Activated CD4-positive, alpha-beta T cell treated with anti-CD3 and anti-CD28 coated beads, Interleukin-2, amount 50 U/mL, for 24 hours (primary cell): ENCODE measurements around the gene PPP1R37.
A peak's percentile ranks its signal among the peaks of the same experiment; 100 is the strongest.

Experiments
- DNase-seq, 2 donors: peaks; one replicate each; pipeline ENCODE4 v3.0.0-alpha.2; 2020; ENCODE audit warnings: low read depth in 1 of 2, low spot score in 1 of 2

Gene PPP1R37

GRCh38 chr19:45150751-45151281 is 57.8 kb downstream of the PPP1R37 start:
- no peak for DNase-seq

DNA sequence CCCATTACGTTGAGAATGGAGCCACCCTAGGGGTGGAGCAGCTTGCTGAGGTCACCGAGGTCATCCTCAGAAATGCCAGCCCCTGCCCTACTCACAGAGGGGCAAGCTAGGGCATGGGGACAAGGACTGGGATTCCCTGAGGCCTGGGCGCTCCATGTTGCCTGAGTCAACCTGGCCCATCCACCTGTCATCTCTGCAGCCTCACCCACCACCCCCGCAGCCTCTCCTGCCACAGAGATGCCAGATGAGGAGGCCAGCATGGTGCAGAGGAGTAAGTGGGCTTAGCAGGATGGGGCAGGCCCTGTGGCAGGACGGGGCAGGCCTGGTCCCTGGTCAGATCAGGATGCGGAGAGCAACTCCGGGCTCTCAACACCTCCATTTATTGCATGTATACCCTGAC is 58.3 kb downstream of the PPP1R37 start:
- DNase-seq: no peak

DNA sequence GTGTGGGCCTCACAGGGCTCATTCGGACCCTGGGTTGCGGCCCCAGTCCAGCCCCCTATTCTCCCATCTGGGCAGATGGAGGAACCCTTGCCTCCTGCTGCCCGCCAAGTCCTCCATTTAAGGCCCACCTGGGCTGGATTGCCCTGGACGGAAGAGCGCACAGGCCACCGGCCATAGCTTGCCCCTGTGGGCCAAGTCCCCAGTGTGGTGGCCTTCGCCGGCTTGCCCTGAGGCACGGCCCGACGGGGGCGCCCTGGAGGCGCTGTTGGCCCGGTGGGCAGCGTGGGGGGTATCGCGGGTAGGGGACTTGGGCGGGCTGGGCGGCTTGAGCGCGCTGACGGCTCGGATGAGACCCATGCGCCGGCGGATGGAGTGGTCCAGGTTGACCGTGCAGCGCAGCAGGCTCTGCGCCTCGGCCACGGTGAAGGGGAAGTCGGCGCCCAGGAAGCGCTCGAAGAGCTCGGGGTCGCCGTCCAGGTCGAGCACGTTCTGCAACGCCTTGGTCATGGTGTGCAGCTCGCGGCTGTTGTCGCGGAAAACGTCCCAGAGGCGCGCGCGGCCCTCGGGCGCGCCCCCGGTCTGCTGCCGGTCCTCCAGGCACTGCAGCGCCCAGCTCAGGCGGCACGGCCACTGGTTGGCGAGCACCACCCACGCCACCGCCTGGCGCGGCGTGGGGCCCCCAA is 59.0 kb downstream of the PPP1R37 start:
- DNase-seq: no peak

- no peak for DNase-seq
Observed at GRCh38 chr19:45152504-45153338, 59.7 kb downstream of the PPP1R37 start.

GRCh38 chr19:45153339-45154063 is 60.5 kb downstream of the PPP1R37 start:
- peak in 1 of 2 donors; percentile 24 for DNase-seq

DNA sequence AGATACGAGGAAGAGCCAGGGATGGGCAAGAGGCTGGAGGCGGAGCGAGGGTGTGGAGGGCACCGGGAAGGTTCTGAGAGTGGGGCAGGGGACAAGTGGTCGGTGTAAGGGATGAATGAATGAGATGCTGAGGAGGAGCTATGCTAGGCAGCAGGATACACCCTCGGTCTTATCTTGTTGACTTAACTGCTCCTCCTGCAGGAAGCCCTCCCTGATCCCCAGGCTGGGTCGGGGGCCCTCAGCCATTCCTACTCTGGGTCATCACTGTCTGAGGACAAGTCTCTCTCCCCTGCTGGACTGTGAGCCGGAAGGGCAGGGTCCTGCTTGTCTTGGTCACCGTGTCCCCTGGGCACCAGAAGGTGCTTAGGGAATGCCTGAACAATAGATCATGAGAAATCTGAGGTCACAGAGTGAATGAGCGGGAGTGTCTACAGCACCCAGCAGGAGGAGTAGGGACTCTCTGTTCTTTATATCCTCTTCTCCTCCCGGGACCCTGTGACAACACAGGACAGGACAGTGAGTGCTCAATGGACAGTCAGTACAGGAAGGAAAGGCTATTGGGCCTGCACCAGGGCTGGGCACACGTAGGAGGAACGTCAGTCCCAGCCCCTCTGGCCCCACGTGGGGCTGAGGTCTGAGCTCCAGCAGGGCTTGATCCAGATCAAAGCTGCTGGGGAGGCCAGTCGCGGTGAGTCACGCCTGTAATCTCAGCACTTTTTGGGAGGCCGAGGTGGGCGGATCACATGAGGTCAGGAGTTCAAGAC is 61.3 kb downstream of the PPP1R37 start:
- DNase-seq: no peak

- no peak for DNase-seq
Observed at GRCh38 chr19:45156011-45156630, 63.1 kb downstream of the PPP1R37 start.

- no peak for DNase-seq
Observed at GRCh38 chr19:45156751-45157150, 63.8 kb downstream of the PPP1R37 start.

GRCh38 chr19:45158503-45159209 is 65.7 kb downstream of the PPP1R37 start:
- no peak for DNase-seq

- DNase-seq: no peak
Observed at GRCh38 chr19:45159210-45159970, 66.4 kb downstream of the PPP1R37 start.

DNA sequence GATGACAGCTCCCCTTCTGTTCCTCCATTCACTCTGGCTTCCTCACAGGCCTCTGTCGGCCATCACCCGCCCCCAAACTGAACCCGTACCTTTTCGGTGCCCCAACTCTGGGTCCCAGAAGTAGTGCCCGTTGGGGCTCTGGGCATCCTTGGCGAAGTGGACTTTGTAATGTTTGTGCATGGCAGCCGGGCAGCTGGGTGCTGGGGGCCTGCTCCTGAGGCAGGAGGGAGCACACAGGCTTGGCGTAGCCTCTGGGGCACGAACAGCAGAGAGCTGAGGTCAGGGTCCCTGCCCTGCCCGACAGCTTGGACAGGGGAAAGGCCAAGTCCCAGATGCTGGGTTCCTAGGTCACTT is 67.0 kb downstream of the PPP1R37 start:
- no peak for DNase-seq

DNA sequence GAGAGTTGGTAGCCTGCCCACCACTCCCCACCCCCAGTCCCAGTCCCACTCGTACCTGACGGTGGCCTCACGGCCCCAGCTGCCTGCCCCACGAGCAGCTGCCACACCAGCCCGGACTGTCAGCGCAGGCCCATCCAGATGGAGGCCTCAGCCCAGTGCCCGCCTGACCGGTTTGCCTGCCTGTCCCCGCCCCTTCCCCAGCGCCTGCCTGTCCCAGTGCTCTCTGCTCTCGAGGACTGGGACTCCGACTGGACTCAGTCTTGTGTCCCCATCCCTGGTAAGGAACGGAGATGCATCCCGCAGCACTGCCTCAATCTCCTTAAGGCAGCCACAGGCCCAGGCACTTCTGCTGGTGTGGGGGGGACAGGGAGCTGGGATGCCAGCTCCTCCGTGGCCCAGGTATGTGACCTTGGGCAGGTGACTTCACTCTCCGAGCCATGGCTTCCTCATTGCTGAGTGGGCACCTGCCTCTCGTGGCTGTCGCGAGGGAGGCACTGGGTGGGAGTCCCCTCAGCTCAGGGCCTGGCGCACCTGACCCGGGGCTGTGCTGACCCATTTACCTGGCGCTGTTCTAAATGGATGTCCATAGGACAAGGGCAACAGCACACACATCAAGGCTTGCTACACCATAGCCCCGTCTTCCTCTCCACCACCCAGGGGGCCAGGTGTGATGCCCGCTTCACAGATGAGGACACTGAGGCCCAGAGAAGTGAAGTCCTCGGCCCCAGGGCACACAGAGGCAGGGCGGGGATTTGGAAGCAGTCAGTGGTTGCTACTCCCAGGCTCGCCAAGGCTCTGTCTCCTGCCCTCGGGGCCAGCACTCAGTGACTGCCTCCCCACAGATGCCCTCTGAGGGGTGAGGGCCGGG is 68.1 kb downstream of the PPP1R37 start, which contains the start of gene NKPD1:
NKPD1 (minus strand) TSS at position 113 of the 868 bp plus-strand sequence. CDS start 832 bp downstream, outside the sequence.
- DNase-seq: no peak

GRCh38 chr19:45161738-45162607 is 69.0 kb downstream of the PPP1R37 start:
- no peak for DNase-seq

GRCh38 chr19:45162608-45163143 is 69.7 kb downstream of the PPP1R37 start:
- DNase-seq: no peak

GRCh38 chr19:45163156-45163555 is 70.2 kb downstream of the PPP1R37 start:
- no peak for DNase-seq

- no peak for DNase-seq
Observed at GRCh38 chr19:45163751-45164460, 70.9 kb downstream of the PPP1R37 start.
